Muscle of leg (tissue), 11 donors: ENCODE measurements around the gene DAG1. TPM values are rescaled to one million over a fixed set of nuclear protein-coding genes. Genes with fewer than 3 reads are reported as not detected.

Experiments
- DNase-seq: peaks from one replicate; pipeline ENCODE4 v3.0.0; 2013
- H3K27ac ChIP-seq: one replicate; pipeline ENCODE4 v1.5.1; 2013; ENCODE audit warnings: mild to moderate bottlenecking, low read length, control low read depth
- H3K27me3 ChIP-seq: one replicate; pipeline ENCODE4 v1.6.1; 2013; ENCODE audit warnings: low read length; ENCODE audit not compliant: control insufficient read depth, insufficient read depth
- H3K36me3 ChIP-seq: one replicate; pipeline ENCODE4 v1.6.1; 2013; ENCODE audit warnings: low read length; ENCODE audit not compliant: control insufficient read depth, insufficient read depth
- H3K4me1 ChIP-seq: one replicate; pipeline ENCODE4 v1.6.1; 2013; ENCODE audit warnings: low read length; ENCODE audit not compliant: control insufficient read depth, insufficient read depth
- H3K4me3 ChIP-seq: one replicate; pipeline ENCODE4 v1.5.1; 2013; ENCODE audit warnings: low read length, control low read depth
- H3K9me3 ChIP-seq: replicated peaks from 2 replicates; pipeline ENCODE4 v1.6.1; 2013; ENCODE audit warnings: low read depth, low read length; ENCODE audit not compliant: control insufficient read depth
- whole genome bisulfite sequencing: methylation state at CpG from one replicate; pipeline ENCODE4 v1.1.5; 2013; ENCODE audit warnings: missing lambda C conversion rate; ENCODE audit not compliant: insufficient coverage; 5-methylcytosine and 5-hydroxymethylcytosine counted together
- polyA plus RNA-seq, 8 donors: library from polyadenylated mRNA; unstranded; fragments of 120-200 nt; gene quantifications; one replicate each; pipeline versions ENCODE4 v1.2.1 to v1.2.3, GENCODE V29; 2013; ENCODE audit warnings: inconsistent platforms in 1 of 8, low replicate concordance in 1 of 8; ENCODE audit not compliant: insufficient read length in 8 of 8, insufficient read depth in 1 of 8
- total RNA-seq: library from RNA; stranded (reverse); fragments of 120-200 nt; gene quantifications from one replicate; pipeline ENCODE4 v1.2.4, GENCODE V29; 2013

DAG1 gene
- total and polyA plus RNA-seq, 9 donors = 142 to 229 (median 197) TPM

DNA sequence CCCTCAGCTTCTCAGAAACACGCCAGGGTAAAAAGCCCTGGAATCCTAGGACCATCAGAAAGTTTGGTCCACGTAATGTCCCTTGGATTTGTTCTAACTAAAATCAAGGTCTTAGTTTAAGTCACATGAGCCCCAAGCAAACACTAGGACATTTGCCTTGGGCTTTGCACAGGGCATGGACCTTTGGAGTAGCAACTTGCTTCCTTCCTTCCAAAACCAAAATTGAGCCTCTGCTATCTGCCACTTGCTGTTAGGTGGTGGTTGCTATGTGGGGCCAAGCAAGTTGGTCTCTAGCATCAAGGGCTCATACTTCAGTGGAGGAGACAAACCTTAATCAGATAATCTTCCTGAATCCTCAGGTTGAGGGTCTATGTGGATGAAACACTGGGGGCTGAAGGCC is 4.0 kb upstream of the DAG1 start:
- Histone ChIP-seq H3K27me3 (no peaks in the 10 kb centered on the region), H3K27ac (peak overlapping the region; percentile 88), H3K4me1 (peaks cover 65% of the 10 kb centered on the region), H3K4me3 (no peak overlapping the region), H3K36me3 (no peaks in the 10 kb centered on the region), H3K9me3 (no peaks in the 10 kb centered on the region)
- WGBS = no CpG with 5 or more reads among the region's 2 CpGs
- DNase-seq = no peak

DNA sequence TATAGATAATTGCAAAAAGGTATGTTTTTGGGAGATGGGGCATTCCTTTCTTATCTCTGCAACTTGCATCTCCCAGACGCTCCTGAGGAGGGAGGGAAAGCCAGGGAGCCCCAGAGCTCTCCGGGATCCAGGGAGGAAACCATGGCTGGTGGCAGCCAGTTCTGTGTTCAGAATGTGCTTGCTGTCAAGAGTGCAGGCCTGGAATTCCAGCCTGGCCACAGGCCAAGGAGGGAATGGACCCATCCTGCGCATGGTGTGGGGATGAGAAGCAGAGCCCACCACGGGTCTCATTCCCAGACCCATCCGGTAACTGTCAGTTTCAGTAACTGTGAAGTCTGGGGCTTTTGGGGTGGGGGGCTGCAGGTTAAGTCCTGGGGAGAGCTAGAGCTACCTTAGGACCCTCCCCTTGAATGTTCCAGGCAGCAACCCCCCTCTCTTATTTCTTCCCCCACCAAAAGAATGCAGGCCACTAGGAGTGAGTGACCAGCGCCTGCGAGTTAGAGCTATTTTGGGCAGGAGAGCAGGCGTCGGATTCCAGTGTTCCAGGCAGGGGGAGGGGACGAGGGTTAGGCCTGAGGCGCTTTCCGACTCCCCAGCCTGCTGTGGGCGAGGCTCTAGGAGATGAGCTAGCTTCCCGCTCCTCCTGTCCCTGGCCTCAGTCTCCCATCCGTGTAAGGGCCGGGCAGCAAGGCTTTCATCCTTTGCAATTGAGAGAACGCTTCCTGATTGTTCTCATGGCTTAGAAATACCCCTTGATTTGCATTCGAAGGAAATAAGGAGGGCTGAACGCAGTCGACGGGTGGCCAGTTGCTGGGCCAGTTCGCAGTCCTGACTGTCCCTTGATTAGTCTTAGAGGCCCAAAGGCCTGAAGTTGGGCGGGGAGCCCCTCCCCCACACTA is 781 bp upstream of the DAG1 start:
- Histone ChIP-seq H3K36me3 (peaks cover 2% of the 10 kb centered on the region), H3K27me3 (no peaks in the 10 kb centered on the region), H3K4me3 (peak overlapping the region; percentile 48), H3K9me3 (no peaks in the 10 kb centered on the region), H3K27ac (peak overlapping the region; percentile 99), H3K4me1 (peaks cover 47% of the 10 kb centered on the region)
- WGBS = 3% methylated on average over 18 of the region's 23 CpGs
- DNase-seq = peak; percentile 96

DNA sequence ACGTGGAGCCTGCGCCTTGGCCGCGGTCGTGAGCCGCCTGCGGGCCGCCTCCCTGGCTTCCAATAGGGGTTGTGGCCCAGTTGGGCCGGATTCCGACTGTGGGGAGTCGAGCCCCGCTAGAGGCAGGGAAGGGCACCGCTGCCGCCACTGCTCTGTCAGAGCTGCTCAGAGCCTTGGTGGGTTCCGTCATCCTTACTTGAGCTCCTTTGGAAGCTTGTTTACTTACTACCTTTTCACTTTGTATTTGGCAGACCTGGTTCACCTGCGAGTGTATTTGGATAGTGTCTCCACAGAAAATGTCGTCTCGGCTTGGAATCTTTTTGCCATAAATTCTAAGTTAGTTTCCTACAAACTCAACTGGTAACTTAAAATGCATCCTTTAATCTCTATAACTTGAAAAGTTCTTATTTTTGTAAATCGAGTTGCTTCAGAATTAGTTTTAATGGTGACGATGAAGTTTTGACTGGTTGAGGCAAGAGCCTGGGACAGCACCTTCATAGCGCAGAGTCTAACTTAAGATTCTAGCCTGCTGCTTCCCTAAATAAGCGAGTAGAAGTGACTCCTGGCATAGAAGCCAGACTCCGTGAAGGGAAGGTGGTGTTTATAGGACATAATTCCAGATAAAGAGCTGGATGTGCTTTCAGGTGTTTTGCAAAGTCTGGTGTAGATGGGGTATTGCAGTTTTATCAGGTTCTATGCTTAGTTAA is 800 bp downstream of the DAG1 start:
- 4% methylated on average over 18 of the region's 23 CpGs for WGBS
- H3K27me3 ChIP-seq = no peaks in the 10 kb centered on the region
- H3K4me3 ChIP-seq = peak overlapping the region; percentile 70
- H3K4me1 ChIP-seq = peaks cover 36% of the 10 kb centered on the region
- no peaks in the 10 kb centered on the region for H3K9me3 ChIP-seq
- H3K27ac ChIP-seq = peak overlapping the region; percentile 93
- DNase-seq = peak; percentile 43
- H3K36me3 ChIP-seq = peaks cover 2% of the 10 kb centered on the region

- Histone ChIP-seq H3K9me3 (no peaks in the 10 kb centered on the region), H3K4me1 (peaks cover 30% of the 10 kb centered on the region), H3K36me3 (peaks cover 10% of the 10 kb centered on the region), H3K27me3 (no peaks in the 10 kb centered on the region), H3K4me3 (peak overlapping the region; percentile 70), H3K27ac (peak overlapping the region; percentile 93)
- peak; percentile 55 for DNase-seq
- 89% methylated on average over 6 of the region's 6 CpGs for WGBS
These were observed 1.9 kb downstream of the DAG1 start for GRCh38 chr3:49471856-49472495.

DNA sequence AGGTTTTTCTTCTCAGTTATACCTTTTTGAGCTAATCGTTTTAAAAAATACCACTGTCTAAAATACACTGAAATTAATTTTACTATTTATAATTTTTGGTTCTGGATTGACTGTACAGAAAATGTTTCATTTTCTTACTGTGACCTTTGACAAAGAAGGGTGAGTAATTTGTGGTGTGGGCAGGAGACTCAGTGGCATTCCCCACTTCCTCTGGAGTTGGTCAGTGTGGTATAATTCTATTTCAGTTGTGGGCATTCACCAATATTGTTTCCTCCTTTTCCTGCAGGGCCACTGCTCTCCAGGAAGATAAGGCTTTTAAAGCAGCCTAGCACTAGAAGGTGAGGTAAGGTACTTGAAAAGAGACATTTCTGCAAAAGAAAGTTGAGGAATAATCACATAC is 6.5 kb downstream of the DAG1 start:
- Histone ChIP-seq H3K4me3 (no peak overlapping the region), H3K27me3 (no peaks in the 10 kb centered on the region), H3K36me3 (peaks cover 40% of the 10 kb centered on the region), H3K9me3 (no peaks in the 10 kb centered on the region), H3K27ac (no peak overlapping the region), H3K4me1 (peaks cover 9% of the 10 kb centered on the region)
- no peak for DNase-seq
- whole genome bisulfite sequencing = no CpG with 5 or more reads among the region's 1 CpG

- Histone ChIP-seq H3K27ac (no peak overlapping the region), H3K27me3 (no peaks in the 10 kb centered on the region), H3K4me1 (peaks cover 19% of the 10 kb centered on the region), H3K36me3 (peaks cover 27% of the 10 kb centered on the region), H3K4me3 (no peak overlapping the region), H3K9me3 (no peaks in the 10 kb centered on the region)
- DNase-seq = no peak
These were observed 12.7 kb downstream of the DAG1 start for GRCh38 chr3:49482766-49483165.

DNA sequence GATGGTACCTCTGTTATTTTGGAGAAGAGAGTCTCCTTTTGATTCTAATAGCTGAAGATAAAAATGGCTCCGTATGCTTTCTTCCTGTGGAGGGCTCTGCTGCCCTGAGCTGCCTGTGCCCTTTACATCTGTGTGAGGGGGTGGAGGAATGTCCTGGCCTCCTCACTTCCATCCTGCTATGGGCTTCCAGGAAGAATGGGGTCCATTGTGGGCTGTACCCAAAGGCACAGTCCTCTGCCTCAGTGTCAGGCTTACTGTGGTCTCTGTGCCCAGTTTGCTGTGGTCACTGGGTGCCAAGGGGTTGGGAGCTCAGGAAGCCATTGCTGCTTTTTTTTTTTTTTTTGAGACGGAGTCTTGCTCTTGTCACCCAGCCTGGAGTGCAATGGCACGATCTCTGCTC is 14.4 kb downstream of the DAG1 start:
- WGBS = 30% methylated on average over 2 of the region's 3 CpGs
- no peak overlapping the region for H3K27ac ChIP-seq
- no peak overlapping the region for H3K4me3 ChIP-seq
- no peak for DNase-seq
- no peaks in the 10 kb centered on the region for H3K9me3 ChIP-seq
- peaks cover 19% of the 10 kb centered on the region for H3K36me3 ChIP-seq
- peaks cover 19% of the 10 kb centered on the region for H3K4me1 ChIP-seq
- no peaks in the 10 kb centered on the region for H3K27me3 ChIP-seq

DNA sequence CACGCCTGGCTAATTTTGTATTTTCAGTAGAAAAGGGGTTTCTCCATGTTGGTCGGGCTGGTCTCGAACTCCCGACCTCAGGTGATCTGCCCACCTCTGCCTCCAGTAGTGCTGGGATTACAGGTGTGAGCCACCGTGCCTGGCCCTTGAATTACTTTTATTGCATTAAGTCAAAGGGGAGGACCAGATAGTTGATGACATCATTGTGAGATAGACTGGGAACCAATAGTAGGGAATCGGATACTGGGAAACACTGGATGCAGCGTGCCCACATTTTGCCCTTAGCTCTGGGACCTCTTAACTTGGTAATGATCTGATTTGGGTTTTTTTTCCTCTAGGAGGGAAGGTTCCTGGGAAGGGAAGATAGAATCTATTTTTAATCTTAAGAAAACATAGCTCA is 19.2 kb downstream of the DAG1 start:
- Histone ChIP-seq H3K36me3 (peaks cover 36% of the 10 kb centered on the region), H3K9me3 (no peaks in the 10 kb centered on the region), H3K4me3 (no peak overlapping the region), H3K27ac (no peak overlapping the region), H3K4me1 (peaks cover 16% of the 10 kb centered on the region), H3K27me3 (no peaks in the 10 kb centered on the region)
- WGBS = 76% methylated on average over 5 of the region's 7 CpGs
- no peak for DNase-seq

- no peaks in the 10 kb centered on the region for H3K9me3 ChIP-seq
- H3K27ac ChIP-seq = no peak overlapping the region
- H3K4me3 ChIP-seq = no peak overlapping the region
- DNase-seq = no peak
- H3K36me3 ChIP-seq = peaks cover 40% of the 10 kb centered on the region
- no peaks in the 10 kb centered on the region for H3K27me3 ChIP-seq
- 91% methylated on average over 2 of the region's 4 CpGs for WGBS
- H3K4me1 ChIP-seq = peaks cover 3% of the 10 kb centered on the region
These were observed 22.9 kb downstream of the DAG1 start for GRCh38 chr3:49492969-49493368.

DNA sequence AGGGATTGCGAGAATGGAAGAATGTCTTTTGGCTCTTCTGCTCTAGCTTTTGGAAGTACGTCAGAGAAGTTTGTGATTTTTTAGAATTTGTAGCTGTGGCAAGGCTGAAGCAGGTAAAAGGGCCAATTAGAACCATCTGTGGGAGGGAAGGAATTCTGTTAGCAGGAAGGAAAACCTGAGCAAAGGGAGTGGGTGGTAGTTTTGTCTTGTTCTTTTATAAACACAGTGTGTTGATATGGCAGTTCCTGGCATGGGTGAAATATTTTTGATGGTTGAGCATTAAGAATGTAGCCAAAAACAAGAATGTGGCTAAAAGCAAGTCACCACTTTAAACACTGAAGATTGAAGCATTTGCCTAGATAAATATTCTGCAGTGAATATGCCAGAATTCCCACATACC is 23.8 kb downstream of the DAG1 start:
- DNase-seq = no peak
- H3K9me3 ChIP-seq = no peaks in the 10 kb centered on the region
- peaks cover 38% of the 10 kb centered on the region for H3K36me3 ChIP-seq
- H3K27me3 ChIP-seq = no peaks in the 10 kb centered on the region
- 91% methylated on average over 2 of the region's 2 CpGs for WGBS
- H3K27ac ChIP-seq = no peak overlapping the region
- H3K4me1 ChIP-seq = peaks cover 8% of the 10 kb centered on the region
- H3K4me3 ChIP-seq = no peak overlapping the region
